WTC11 (cell line): ENCODE data around the gene SOX6.

Source experiments
- NFYB ChIP-seq: sonication (generic); formaldehyde crosslinking; conservative IDR thresholded peaks from 2 replicates; pipeline ENCODE4 v1.8.0; 2022; ENCODE audit warnings: low read depth, missing genetic modification reagents
- NR1H2 ChIP-seq: sonication (generic); formaldehyde crosslinking; IDR thresholded peaks from 2 replicates; pipeline ENCODE4 v1.9.0; 2021; ENCODE audit warnings: mild to moderate bottlenecking, moderate library complexity, missing genetic modification reagents
- ZNF138 ChIP-seq: sonication (generic); formaldehyde crosslinking; conservative IDR thresholded peaks from 2 replicates; pipeline ENCODE4 v1.8.1; 2022; ENCODE audit warnings: mild to moderate bottlenecking, moderate library complexity, missing genetic modification reagents
- ZNF317 ChIP-seq: sonication (generic); formaldehyde crosslinking; IDR thresholded peaks from 2 replicates; pipeline ENCODE4 v1.8.1; 2023; ENCODE audit warnings: low read depth, mild to moderate bottlenecking, moderate library complexity, missing genetic modification reagents, borderline replicate concordance
- TF ChIP-seq, protein P1 (sequence below): fragments of 200-600 bp; IDR thresholded peaks from 2 replicates; pipeline ENCODE4 v1.8.0; 2022; ENCODE audit warnings: antibody characterized with exemption
- TF ChIP-seq, protein P2 (sequence below): sonication (generic); formaldehyde crosslinking; IDR thresholded peaks from 2 replicates; pipeline ENCODE4 v1.8.1; 2023; ENCODE audit warnings: mild to moderate bottlenecking, missing genetic modification reagents, moderate library complexity

DNA sequence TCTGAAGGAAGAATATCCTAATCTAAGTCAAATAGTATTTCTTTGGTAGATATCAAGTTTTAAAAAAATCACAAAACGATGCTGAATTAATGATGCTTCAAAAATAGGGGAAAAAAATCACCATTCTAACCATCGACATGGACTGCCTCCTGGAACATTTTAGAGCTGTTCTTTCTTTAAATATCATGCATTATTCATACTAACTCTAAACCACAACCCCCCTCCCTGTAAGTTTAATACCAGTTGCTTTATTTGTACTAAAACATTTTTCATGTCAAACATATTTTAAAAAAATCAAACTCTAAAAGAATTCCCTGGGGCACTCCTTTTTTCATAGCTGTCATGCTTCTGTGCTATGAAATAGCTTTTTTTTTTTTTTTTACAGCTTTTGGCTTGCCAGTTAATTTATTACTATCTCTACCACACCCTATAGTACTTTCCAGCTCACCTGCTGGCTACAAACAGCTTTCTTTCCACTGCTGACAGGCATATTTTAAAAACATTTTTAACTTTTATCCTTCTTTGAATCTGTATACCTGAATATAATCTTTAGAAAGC lies 256.9 kb downstream of the SOX6 start:
- TF ChIP-seq NR1H2 (CRISPR knock-in tag) (no peak), NFYB (CRISPR knock-in tag) (no peak), ZNF138 (CRISPR knock-in tag) (no peak), ZNF317 (CRISPR knock-in tag) (no peak)
- TF ChIP-seq, protein P1, sequence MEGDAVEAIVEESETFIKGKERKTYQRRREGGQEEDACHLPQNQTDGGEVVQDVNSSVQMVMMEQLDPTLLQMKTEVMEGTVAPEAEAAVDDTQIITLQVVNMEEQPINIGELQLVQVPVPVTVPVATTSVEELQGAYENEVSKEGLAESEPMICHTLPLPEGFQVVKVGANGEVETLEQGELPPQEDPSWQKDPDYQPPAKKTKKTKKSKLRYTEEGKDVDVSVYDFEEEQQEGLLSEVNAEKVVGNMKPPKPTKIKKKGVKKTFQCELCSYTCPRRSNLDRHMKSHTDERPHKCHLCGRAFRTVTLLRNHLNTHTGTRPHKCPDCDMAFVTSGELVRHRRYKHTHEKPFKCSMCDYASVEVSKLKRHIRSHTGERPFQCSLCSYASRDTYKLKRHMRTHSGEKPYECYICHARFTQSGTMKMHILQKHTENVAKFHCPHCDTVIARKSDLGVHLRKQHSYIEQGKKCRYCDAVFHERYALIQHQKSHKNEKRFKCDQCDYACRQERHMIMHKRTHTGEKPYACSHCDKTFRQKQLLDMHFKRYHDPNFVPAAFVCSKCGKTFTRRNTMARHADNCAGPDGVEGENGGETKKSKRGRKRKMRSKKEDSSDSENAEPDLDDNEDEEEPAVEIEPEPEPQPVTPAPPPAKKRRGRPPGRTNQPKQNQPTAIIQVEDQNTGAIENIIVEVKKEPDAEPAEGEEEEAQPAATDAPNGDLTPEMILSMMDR = no peak
- TF ChIP-seq, protein P2, sequence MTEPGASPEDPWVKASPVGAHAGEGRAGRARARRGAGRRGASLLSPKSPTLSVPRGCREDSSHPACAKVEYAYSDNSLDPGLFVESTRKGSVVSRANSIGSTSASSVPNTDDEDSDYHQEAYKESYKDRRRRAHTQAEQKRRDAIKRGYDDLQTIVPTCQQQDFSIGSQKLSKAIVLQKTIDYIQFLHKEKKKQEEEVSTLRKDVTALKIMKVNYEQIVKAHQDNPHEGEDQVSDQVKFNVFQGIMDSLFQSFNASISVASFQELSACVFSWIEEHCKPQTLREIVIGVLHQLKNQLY (CRISPR knock-in tag) = no peak
